ENCODE measurements around the gene BMF.
"Not testable (repeated sequence)": the region's sequence is repeated elsewhere in the genome, so short reads cannot be mapped to it uniquely, and the experiment has no call there.

The BMF gene

GRCh38 chr15:40136470-40137302 is 28.0 kb upstream of the BMF start:
- TF ChIP-seq CTCF (IDR thresholded peaks at IDR 0.05; ENCODE audit: control extremely low read depth, extremely low read depth, low read depth, missing control alignments), result no peak
- POLR2A ChIA-PET, result no interaction called here
- DNase-seq (ENCODE audit: extremely low spot score), result no peak
- CTCF ChIA-PET, result no interaction called here

GRCh38 chr15:40135846-40136450 is 27.3 kb upstream of the BMF start:
- POLR2A ChIA-PET; CTCF ChIA-PET; DNase-seq (ENCODE audit: extremely low spot score): not testable (repeated sequence)

GRCh38 chr15:40134885-40135284 is 26.2 kb upstream of the BMF start:
- DNase-seq (ENCODE audit: extremely low spot score), result no peak

GRCh38 chr15:40133544-40133943 is 24.9 kb upstream of the BMF start:
- DNase-seq (ENCODE audit: extremely low spot score), result no peak
- POLR2A ChIA-PET, result no interaction called here
- CTCF ChIA-PET, result no interaction called here
- no peak for TF ChIP-seq CTCF (IDR thresholded peaks at IDR 0.05; ENCODE audit: control extremely low read depth, extremely low read depth, low read depth, missing control alignments)

More at GRCh38 chr15:40134885-40135284, 26.2 kb upstream of the BMF start:
- ChIA-PET POLR2A (no interaction called here), CTCF (no interaction called here)
- TF ChIP-seq CTCF (IDR thresholded peaks at IDR 0.05; ENCODE audit: control extremely low read depth, extremely low read depth, low read depth, missing control alignments), result no peak

- DNase-seq (ENCODE audit: extremely low spot score), result no peak
- CTCF ChIA-PET, result no interaction called here
- POLR2A ChIA-PET, result no interaction called here
- TF ChIP-seq CTCF (IDR thresholded peaks at IDR 0.05; ENCODE audit: control extremely low read depth, extremely low read depth, low read depth, missing control alignments), result no peak
Observed at GRCh38 chr15:40130799-40131502, 22.3 kb upstream of the BMF start.

- DNase-seq (ENCODE audit: extremely low spot score), result no peak
- no peak for TF ChIP-seq CTCF (IDR thresholded peaks at IDR 0.05; ENCODE audit: control extremely low read depth, extremely low read depth, low read depth, missing control alignments)
- CTCF ChIA-PET, result no interaction called here
- POLR2A ChIA-PET, result no interaction called here
Observed at GRCh38 chr15:40130118-40130517, 21.4 kb upstream of the BMF start.

All from GM10248 (cell line).